Stomach (tissue), 9 donors: ENCODE measurements around the gene LDB3. TPM values are rescaled to one million over a fixed set of nuclear protein-coding genes. Genes with fewer than 3 reads are reported as not detected.

Experiments
- DNase-seq, 2 donors: peaks; one replicate each; pipeline versions ENCODE4 v3.0.0 to v3.0.0-alpha.2; 2013 to 2019
- H3K27ac ChIP-seq, 5 donors: fragments of 200-600 bp in 4 of 5; sonication (generic) in 4 of 5; one replicate each; pipeline ENCODE4 v1.5.1; 2013 to 2019; ENCODE audit warnings: mild to moderate bottlenecking in 1 of 5, moderate library complexity in 1 of 5
- H3K27me3 ChIP-seq, 3 donors: fragments of 200-600 bp; sonication (generic); one replicate each; pipeline ENCODE4 v1.5.1; 2017 to 2019; ENCODE audit warnings: mixed run types in 1 of 3
- H3K36me3 ChIP-seq, 4 donors: fragments of 200-600 bp; sonication (generic); 1 replicate in 3 of 4; 2 replicates in 1 of 4; pipeline ENCODE4 v1.5.1; 2016 to 2019
- H3K4me1 ChIP-seq, 4 donors: fragments of 200-600 bp; sonication (generic); one replicate each; pipeline ENCODE4 v1.5.1; 2016 to 2019
- H3K4me3 ChIP-seq, 4 donors: fragments of 200-600 bp; sonication (generic) in 3 of 4; one replicate each; pipeline ENCODE4 v1.5.1; 2016 to 2019; ENCODE audit warnings: mild to moderate bottlenecking in 1 of 4
- H3K9me3 ChIP-seq, 4 donors: fragments of 200-600 bp; sonication (generic); one replicate each; pipeline ENCODE4 v1.5.1; 2016 to 2019
- EP300 ChIP-seq: sonication (generic); formaldehyde crosslinking; IDR thresholded peaks from one replicate; pipeline ENCODE4 v1.6.1; 2017; ENCODE audit warnings: antibody characterized with exemption
- POLR2A ChIP-seq, 4 donors: fragments of 450-650 bp; IDR thresholded peaks; one replicate each; pipeline ENCODE4 v1.6.1; 2016; ENCODE audit warnings: antibody characterized with exemption in 4 of 4, control low read depth in 2 of 4, mild to moderate bottlenecking in 1 of 4, moderate library complexity in 1 of 4
- POLR2AphosphoS5 ChIP-seq, 3 donors: sonication (generic); formaldehyde crosslinking; IDR thresholded peaks; one replicate each; pipeline ENCODE4 v1.6.1; 2016; ENCODE audit warnings: antibody characterized with exemption in 3 of 3
- WGBS, 5 donors: extraction: QIAGEN DNeasy Blood & Tissue Kit in 3 of 5; methylation state at CpG; one replicate each; pipeline versions ENCODE4 v1.1.5 to v1.1.7; 2013 to 2018; 5-methylcytosine and 5-hydroxymethylcytosine counted together
- intact Hi-C: fragments of 100-400 bp; cut with DNase I; formaldehyde crosslinking; loops from one replicate; pipeline ENCODE4 v1.15.1; 2023; ENCODE audit warnings: low total_unique reads
- polyA plus RNA-seq, 3 donors: library from polyadenylated mRNA; stranded (reverse); fragments of 200-250 nt; gene quantifications; one replicate each; pipeline ENCODE4 v1.2.3, GENCODE V29; 2013
- total RNA-seq, 5 donors: library from RNA; depleted of rRNA; stranded (reverse); fragments of >200 nt; gene quantifications; one replicate each; pipeline versions ENCODE4 v1.1.0 to v1.2.3, GENCODE V29; 2014 to 2016
- TF ChIP-seq, protein P1 (sequence below), 7 experiments: fragments of 450-650 bp in 4 of 7; fragments of 200-600 bp in 3 of 7; sonication (generic) in 3 of 7; IDR thresholded peaks; one replicate each; pipeline ENCODE4 v1.5.1; 2016 to 2019; ENCODE audit warnings: antibody characterized with exemption in 7 of 7, control low read depth in 2 of 7, mild to moderate bottlenecking in 1 of 7
- donor health status: healthy with polysubstance abuse.
- donor health status: Bipolar disorder and iron deficiency.
- donor health status: healthy.

The LDB3 gene
- total and polyA plus RNA-seq, 8 donors, result 0.29 to 8.5 (median 2.5) TPM

DNA sequence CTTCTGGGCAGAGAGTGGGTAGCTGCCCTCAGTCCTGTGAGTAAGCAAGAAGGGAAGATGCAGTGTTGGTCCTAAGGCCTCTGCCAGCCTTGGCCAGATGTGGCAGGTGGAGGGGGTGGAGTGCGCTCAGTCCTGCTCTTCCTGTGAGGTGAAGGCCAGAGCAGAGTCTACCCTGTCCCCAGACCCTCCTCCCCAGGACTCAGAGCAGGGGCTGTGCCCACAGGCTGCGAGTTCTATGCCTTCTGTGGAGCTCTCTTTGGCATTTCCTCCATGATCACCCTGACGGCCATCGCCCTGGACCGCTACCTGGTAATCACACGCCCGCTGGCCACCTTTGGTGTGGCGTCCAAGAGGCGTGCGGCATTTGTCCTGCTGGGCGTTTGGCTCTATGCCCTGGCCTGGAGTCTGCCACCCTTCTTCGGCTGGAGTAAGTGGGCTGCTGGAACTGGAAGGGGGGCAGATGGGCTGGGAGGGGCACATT is 10.0 kb upstream of the LDB3 start:
- DNase-seq, result no peak
- no peaks in the 10 kb centered on the region for H3K9me3 ChIP-seq
- TF ChIP-seq EP300, result no peak
- TF ChIP-seq, protein P1, sequence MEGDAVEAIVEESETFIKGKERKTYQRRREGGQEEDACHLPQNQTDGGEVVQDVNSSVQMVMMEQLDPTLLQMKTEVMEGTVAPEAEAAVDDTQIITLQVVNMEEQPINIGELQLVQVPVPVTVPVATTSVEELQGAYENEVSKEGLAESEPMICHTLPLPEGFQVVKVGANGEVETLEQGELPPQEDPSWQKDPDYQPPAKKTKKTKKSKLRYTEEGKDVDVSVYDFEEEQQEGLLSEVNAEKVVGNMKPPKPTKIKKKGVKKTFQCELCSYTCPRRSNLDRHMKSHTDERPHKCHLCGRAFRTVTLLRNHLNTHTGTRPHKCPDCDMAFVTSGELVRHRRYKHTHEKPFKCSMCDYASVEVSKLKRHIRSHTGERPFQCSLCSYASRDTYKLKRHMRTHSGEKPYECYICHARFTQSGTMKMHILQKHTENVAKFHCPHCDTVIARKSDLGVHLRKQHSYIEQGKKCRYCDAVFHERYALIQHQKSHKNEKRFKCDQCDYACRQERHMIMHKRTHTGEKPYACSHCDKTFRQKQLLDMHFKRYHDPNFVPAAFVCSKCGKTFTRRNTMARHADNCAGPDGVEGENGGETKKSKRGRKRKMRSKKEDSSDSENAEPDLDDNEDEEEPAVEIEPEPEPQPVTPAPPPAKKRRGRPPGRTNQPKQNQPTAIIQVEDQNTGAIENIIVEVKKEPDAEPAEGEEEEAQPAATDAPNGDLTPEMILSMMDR (IDR thresholded peaks at IDR 0.05), result no peak
- no peaks in the 10 kb centered on the region for H3K4me1 ChIP-seq
- no peaks in the 10 kb centered on the region for H3K27me3 ChIP-seq
- no peak overlapping the region for H3K27ac ChIP-seq
- no peak overlapping the region for H3K4me3 ChIP-seq
- 71 to 80% (median 75%) methylated on average over 11 to 12 of the region's 12 CpGs for WGBS, 5 donors
- no peaks in the 10 kb centered on the region for H3K36me3 ChIP-seq
- intact Hi-C loops, result no loop called here

DNA sequence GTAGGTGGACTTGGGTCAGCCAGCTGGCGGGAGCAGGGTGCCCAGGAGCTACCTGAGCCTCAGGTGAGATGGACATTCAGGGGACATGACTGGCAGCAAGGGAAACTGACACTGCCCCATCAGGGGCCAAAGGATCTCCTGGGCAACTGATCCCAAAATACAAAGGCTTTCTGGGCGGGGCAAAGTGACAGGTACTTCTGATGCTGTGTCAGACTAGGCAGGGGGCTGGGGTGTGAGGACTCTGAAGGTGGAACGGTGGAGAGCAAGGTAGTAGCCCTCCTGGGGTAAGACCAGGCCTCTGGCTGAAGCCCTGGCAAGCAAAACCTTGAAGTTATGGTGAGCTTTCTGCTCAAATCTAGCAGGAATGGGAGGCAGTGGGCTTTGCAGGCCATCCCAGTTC is 9.6 kb upstream of the LDB3 start:
- Histone ChIP-seq H3K9me3 (no peaks in the 10 kb centered on the region), H3K27me3 (no peaks in the 10 kb centered on the region), H3K36me3 (no peaks in the 10 kb centered on the region), H3K4me3 (no peak overlapping the region), H3K4me1 (no peaks in the 10 kb centered on the region), H3K27ac (no peak overlapping the region)
- intact Hi-C loops, result no loop called here
- no peak for DNase-seq
- TF ChIP-seq POLR2A (IDR thresholded peaks at IDR 0.05) (no peak), EP300 (no peak), POLR2AphosphoS5 (IDR thresholded peaks at IDR 0.05) (no peak)
- TF ChIP-seq, protein P1 (IDR thresholded peaks at IDR 0.05), result no peak
- WGBS, 5 donors, result 42 to 69% (median 62%) methylated on average over 3 of the region's 3 CpGs

DNA sequence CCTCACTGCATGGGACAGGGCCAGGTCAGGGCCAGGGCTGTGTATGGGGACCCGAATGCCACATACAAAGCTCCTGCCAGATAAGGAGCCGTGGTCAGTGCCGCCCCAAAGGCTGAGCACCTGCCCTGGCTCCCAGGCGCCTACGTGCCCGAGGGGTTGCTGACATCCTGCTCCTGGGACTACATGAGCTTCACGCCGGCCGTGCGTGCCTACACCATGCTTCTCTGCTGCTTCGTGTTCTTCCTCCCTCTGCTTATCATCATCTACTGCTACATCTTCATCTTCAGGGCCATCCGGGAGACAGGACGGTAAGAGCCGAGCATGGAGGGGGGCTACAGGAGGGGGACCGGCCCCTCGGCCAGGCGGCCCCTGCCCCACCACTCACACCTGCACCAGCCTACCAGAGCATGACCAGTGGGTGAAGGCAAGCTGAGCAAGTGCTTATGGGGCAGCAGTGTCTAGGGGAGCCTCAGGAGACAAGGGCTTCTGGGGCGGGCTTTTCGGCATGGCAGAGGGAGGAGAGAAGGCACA is 9.1 kb upstream of the LDB3 start:
- WGBS, 5 donors, result 86 to 91% (median 89%) methylated on average over 13 to 19 of the region's 19 CpGs
- intact Hi-C loops, result no loop called here
- Histone ChIP-seq H3K36me3 (no peaks in the 10 kb centered on the region), H3K27ac (no peak overlapping the region), H3K4me1 (peaks cover 0 to 2% (median 0%) of the 10 kb centered on the region in 4 donors), H3K27me3 (no peaks in the 10 kb centered on the region), H3K4me3 (no peak overlapping the region), H3K9me3 (no peaks in the 10 kb centered on the region)
- DNase-seq, result no peak
- no peak for TF ChIP-seq EP300
- TF ChIP-seq POLR2A (IDR thresholded peaks at IDR 0.05), result no peak
- TF ChIP-seq POLR2AphosphoS5 (IDR thresholded peaks at IDR 0.05), result no peak
- TF ChIP-seq, protein P1 (IDR thresholded peaks at IDR 0.05), result no peak

DNA sequence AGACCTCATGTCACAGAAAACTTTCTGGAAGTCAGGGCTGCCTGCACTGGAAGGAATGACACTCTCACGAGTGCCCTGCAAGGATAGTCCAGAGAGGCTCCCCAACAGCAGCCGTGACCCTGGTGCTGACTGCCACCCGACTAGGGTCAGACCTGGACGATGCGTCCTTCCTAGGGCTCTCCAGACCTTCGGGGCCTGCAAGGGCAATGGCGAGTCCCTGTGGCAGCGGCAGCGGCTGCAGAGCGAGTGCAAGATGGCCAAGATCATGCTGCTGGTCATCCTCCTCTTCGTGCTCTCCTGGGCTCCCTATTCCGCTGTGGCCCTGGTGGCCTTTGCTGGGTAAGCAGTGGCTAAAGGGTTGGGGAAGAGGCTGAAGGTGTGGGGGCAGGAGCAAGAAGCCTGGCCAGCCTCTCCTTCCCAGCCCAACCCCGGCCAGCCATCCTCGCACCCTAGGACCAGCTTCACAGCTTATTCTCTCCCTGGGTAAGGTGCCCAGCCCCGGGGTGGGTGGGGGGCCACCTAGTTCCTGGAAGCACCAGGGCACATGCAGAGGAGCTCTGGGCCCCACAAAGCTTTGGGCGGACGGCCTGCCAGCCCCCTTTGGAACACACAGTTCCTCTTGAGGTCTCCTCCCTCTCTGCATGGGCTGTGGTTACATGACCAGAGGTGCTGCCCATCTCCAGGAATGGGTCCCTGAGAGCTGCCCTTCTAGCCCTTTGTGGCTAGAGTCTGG is 8.4 kb upstream of the LDB3 start:
- no peak overlapping the region for H3K27ac ChIP-seq
- peaks cover 0 to 9% (median 0%) of the 10 kb centered on the region in 4 donors for H3K4me1 ChIP-seq
- no peaks in the 10 kb centered on the region for H3K36me3 ChIP-seq
- no peaks in the 10 kb centered on the region for H3K27me3 ChIP-seq
- no peaks in the 10 kb centered on the region for H3K9me3 ChIP-seq
- TF ChIP-seq POLR2A (IDR thresholded peaks at IDR 0.05) (no peak), EP300 (no peak), POLR2AphosphoS5 (IDR thresholded peaks at IDR 0.05) (no peak)
- TF ChIP-seq, protein P1 (IDR thresholded peaks at IDR 0.05), result no peak
- no peak overlapping the region for H3K4me3 ChIP-seq
- 90 to 96% (median 93%) methylated on average over 15 to 17 of the region's 17 CpGs for WGBS, 5 donors
- intact Hi-C loops, result no loop called here
- DNase-seq, result no peak
